C4-2B (cell line): Measurements from ENCODE around the gene TMC3.

Source experiments
- CTCF ChIP-seq: fragments of 450-650 bp; conservative IDR thresholded peaks from 2 replicates; pipeline ENCODE4 v1.5.1; 2017; ENCODE audit warnings: mild to moderate bottlenecking
- ZFX ChIP-seq: fragments of 450-650 bp; IDR thresholded peaks from 2 replicates; pipeline ENCODE4 v1.6.1; 2017

- no peak for TF ChIP-seq CTCF
- no peak for TF ChIP-seq ZFX
These were observed 1.4 kb downstream of the TMC3 start for GRCh38 chr15:81372575-81372974.
